ENCODE data around the gene SDC3.

The SDC3 gene

GRCh38 chr1:30903343-30904034, 5.1 kb downstream of the SDC3 start:
- H3K27ac ChIP-seq, result no peak overlapping the region
- no peak for TF ChIP-seq ZFX (IDR thresholded peaks at IDR 0.05; ENCODE audit: borderline replicate concordance)
- TF ChIP-seq, protein P1, sequence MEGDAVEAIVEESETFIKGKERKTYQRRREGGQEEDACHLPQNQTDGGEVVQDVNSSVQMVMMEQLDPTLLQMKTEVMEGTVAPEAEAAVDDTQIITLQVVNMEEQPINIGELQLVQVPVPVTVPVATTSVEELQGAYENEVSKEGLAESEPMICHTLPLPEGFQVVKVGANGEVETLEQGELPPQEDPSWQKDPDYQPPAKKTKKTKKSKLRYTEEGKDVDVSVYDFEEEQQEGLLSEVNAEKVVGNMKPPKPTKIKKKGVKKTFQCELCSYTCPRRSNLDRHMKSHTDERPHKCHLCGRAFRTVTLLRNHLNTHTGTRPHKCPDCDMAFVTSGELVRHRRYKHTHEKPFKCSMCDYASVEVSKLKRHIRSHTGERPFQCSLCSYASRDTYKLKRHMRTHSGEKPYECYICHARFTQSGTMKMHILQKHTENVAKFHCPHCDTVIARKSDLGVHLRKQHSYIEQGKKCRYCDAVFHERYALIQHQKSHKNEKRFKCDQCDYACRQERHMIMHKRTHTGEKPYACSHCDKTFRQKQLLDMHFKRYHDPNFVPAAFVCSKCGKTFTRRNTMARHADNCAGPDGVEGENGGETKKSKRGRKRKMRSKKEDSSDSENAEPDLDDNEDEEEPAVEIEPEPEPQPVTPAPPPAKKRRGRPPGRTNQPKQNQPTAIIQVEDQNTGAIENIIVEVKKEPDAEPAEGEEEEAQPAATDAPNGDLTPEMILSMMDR (IDR thresholded peaks at IDR 0.05), result no peak

- no peak overlapping the region for H3K27ac ChIP-seq
- TF ChIP-seq ZFX (IDR thresholded peaks at IDR 0.05; ENCODE audit: borderline replicate concordance), result no peak
- TF ChIP-seq, protein P1 (IDR thresholded peaks at IDR 0.05), result no peak
These were observed 5.8 kb downstream of the SDC3 start for GRCh38 chr1:30902593-30903290.

DNA sequence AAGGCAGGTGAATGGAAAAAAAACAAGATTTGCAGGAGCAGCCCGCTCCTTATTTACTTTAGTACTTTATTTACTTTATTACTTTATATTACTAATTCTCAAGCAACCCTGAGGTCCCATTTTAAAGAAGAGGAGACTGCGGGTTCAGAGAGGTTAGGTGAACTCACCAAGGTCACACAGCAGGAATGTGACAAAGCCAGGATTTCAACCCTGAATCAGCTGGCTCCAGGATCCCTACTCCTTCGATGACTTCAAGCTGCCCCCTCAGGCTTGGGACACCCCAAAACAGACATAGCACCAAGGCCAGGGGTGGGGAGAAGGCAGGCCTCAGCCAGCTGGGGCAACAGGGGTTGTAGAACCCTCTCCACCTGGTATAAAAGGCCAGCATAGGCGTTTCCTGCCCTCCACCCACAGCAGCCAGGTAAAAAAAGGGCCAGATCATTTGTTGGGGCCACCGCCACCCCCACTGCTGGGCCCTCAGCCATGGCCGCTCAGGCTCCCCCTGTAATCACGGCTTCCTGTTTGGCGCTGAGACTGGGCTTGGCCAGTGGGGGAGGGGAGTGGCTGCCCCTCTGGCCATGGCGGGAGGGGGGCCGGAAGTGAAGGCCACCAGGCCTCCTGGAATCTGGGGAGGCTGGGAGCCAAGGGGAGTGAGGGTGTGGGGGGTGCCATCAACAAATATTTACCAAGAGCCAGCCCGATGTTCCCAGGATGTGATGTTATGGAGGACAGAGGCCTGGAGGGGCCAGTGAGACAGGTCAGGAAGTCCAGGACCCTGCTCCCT, 6.6 kb downstream of the SDC3 start:
- TF ChIP-seq ZFX (IDR thresholded peaks at IDR 0.05; ENCODE audit: borderline replicate concordance), result no peak
- TF ChIP-seq, protein P1 (IDR thresholded peaks at IDR 0.05), result no peak
- no peak overlapping the region for H3K27ac ChIP-seq

DNA sequence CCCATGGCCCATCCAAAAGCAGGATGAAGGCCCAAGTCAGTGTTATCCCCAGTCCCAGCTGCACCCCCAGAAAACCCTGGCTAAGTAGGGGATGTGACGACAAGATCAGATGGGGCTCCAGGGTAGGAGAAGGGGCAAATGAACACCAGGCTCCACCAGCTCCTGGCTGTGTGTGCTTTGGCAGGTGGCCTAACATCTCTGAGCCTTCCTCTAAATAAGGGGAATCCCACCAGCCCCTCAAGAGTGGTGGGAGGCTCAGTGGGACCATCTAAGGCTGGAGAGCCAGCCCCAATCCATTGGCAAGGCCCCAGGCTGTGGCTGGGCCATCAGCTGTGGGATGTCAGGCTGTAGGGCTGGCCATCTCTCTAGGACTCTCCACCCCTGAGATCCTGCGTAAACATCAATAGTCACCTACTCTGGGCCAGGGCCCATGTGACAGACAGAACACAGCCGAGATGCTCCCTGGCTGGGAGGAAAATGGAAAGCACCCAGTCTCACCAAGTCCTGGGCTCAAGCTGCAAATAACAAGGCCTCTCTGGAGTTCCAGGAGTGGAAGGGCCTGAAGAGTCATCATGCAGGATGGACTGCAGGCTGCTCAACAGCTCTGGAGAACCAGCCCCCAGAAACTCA, 7.5 kb downstream of the SDC3 start:
- TF ChIP-seq, protein P1 (IDR thresholded peaks at IDR 0.05), result no peak
- TF ChIP-seq ZFX (IDR thresholded peaks at IDR 0.05; ENCODE audit: borderline replicate concordance), result no peak
- H3K27ac ChIP-seq, result no peak overlapping the region

- no peak for TF ChIP-seq ZFX (IDR thresholded peaks at IDR 0.05; ENCODE audit: borderline replicate concordance)
- TF ChIP-seq, protein P1 (IDR thresholded peaks at IDR 0.05), result no peak
- H3K27ac ChIP-seq, result no peak overlapping the region
These were observed 8.1 kb downstream of the SDC3 start for GRCh38 chr1:30900486-30900885.

DNA sequence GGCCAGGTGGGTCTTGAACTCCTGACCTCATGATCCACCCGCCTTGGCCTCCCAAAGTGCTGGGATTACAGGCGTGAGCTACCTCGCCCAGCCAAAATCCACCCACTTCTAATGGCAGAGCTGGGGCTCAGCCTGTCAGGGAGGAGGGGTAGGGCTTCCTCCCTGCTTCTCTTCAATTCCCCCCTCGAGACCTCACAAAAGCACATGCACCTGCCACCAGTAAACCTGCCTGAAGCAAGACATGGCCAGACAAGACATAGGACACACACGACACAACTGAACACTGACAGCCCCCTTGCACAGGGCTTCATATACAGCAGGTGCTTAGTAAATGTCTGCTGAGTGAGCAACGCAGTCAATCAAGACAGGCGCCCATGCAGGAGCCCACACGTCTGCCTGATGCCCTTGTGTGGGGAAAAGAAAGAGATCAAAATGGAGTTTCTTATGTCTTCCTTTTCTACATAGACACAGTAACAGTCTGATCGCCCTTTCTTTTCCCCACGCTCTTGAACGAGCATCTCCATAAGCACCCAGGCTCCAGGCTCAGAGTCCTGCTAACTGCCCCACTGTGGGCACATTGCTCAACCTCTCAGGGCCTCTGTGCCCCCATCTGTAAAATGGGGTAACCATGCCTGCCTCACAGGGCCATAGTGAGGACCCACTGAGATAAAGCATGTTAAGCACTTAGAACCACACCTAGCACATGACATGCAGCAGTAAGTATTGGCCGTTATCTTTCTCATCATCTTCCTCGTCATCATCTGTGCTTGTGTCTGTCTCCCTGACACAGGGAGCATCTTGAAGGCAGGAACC, 8.8 kb downstream of the SDC3 start:
- H3K27ac ChIP-seq, result no peak overlapping the region
- no peak for TF ChIP-seq ZFX (IDR thresholded peaks at IDR 0.05; ENCODE audit: borderline replicate concordance)
- TF ChIP-seq, protein P1 (IDR thresholded peaks at IDR 0.05), result no peak
